Stimulated activated naive CD4-positive, alpha-beta T cell treated with Interleukin-2 at 50 U/mL for 16 hours (primary cell): ENCODE results near the gene TUBGCP2.
"Not testable (repeated sequence)": the region's sequence is repeated elsewhere in the genome, so short reads cannot be mapped to it uniquely, and the experiment has no call there.

Experiments used
- DNase-seq: peaks from one replicate; lab custom pipeline; 2025; lab: John Stamatoyannopoulos, UW

TUBGCP2 gene

GRCh38 chr10:133245439-133246235, 63.0 kb downstream of the TUBGCP2 start:
- DNase-seq: no peak

GRCh38 chr10:133243593-133243992, 65.1 kb downstream of the TUBGCP2 start:
- DNase-seq: no peak

- no peak for DNase-seq
Observed at GRCh38 chr10:133242611-133243356, 65.9 kb downstream of the TUBGCP2 start.

GRCh38 chr10:133241501-133242205, 67.0 kb downstream of the TUBGCP2 start:
- no peak for DNase-seq

- DNase-seq: no peak
Observed at GRCh38 chr10:133239990-133240389, 68.7 kb downstream of the TUBGCP2 start.

- DNase-seq: no peak
Observed at GRCh38 chr10:133238466-133238804, 70.2 kb downstream of the TUBGCP2 start.

- DNase-seq: no peak
Observed at GRCh38 chr10:133237588-133238465, 70.8 kb downstream of the TUBGCP2 start, which contains the start of gene VENTX. Gene VENTX (plus strand): TSS chr10:133237855. CDS start chr10:133237915, 60 bp downstream.

GRCh38 chr10:133237241-133237587, 71.5 kb downstream of the TUBGCP2 start:
- no peak for DNase-seq

- no peak for DNase-seq
Observed at GRCh38 chr10:133236401-133237240, 72.1 kb downstream of the TUBGCP2 start.

- DNase-seq: no peak
Observed at GRCh38 chr10:133235932-133236331, 72.7 kb downstream of the TUBGCP2 start.

GRCh38 chr10:133235265-133235855, 73.3 kb downstream of the TUBGCP2 start:
- DNase-seq: no peak

- DNase-seq: not testable (repeated sequence)
Observed at GRCh38 chr10:133234796-133235195, 73.9 kb downstream of the TUBGCP2 start.

GRCh38 chr10:133231946-133232574, 76.6 kb downstream of the TUBGCP2 start:
- DNase-seq: no peak

GRCh38 chr10:133231244-133231945, 77.3 kb downstream of the TUBGCP2 start:
- DNase-seq: no peak

GRCh38 chr10:133230387-133231195, 78.1 kb downstream of the TUBGCP2 start:
- DNase-seq: no peak

- DNase-seq: no peak
Observed at GRCh38 chr10:133230044-133230361, 78.7 kb downstream of the TUBGCP2 start, which contains the start of gene UTF1. Gene UTF1 (plus strand): TSS chr10:133230217. CDS start chr10:133230289, 72 bp downstream.

GRCh38 chr10:133229265-133230043, 79.2 kb downstream of the TUBGCP2 start:
- no peak for DNase-seq
